GM12801 (cell line): ENCODE data around the gene PPIL6.

Experiments
- TF ChIP-seq, protein P1 (sequence below): IDR thresholded peaks from one replicate; pipeline ENCODE4 v1.5.1; 2011; ENCODE audit warnings: control low read depth; ENCODE audit not compliant: insufficient read length; ENCODE audit errors: extremely low read depth

The PPIL6 gene

DNA sequence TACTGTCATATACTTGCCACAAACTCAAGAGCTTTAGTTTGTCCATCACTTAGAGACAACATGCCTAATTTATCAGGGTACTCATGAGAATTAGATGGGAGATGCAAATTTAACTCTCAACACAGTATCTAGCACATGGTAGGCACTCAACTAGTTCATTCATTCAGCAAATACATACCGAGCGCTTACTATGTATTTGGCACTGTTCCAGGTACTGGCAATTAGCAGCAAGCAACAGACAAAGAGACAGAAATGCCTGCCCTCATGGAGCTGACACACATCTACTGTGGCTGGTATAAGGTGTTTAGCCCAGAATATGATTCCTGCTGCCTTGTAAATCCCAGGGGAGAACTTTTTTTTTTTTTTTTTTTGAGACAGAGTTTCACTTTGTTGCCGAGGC, 10.4 kb upstream of the PPIL6 start:
- TF ChIP-seq, protein P1, sequence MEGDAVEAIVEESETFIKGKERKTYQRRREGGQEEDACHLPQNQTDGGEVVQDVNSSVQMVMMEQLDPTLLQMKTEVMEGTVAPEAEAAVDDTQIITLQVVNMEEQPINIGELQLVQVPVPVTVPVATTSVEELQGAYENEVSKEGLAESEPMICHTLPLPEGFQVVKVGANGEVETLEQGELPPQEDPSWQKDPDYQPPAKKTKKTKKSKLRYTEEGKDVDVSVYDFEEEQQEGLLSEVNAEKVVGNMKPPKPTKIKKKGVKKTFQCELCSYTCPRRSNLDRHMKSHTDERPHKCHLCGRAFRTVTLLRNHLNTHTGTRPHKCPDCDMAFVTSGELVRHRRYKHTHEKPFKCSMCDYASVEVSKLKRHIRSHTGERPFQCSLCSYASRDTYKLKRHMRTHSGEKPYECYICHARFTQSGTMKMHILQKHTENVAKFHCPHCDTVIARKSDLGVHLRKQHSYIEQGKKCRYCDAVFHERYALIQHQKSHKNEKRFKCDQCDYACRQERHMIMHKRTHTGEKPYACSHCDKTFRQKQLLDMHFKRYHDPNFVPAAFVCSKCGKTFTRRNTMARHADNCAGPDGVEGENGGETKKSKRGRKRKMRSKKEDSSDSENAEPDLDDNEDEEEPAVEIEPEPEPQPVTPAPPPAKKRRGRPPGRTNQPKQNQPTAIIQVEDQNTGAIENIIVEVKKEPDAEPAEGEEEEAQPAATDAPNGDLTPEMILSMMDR: no peak

- TF ChIP-seq, protein P1: no peak
Observed at GRCh38 chr6:109449795-109450673, 9.6 kb upstream of the PPIL6 start.

DNA sequence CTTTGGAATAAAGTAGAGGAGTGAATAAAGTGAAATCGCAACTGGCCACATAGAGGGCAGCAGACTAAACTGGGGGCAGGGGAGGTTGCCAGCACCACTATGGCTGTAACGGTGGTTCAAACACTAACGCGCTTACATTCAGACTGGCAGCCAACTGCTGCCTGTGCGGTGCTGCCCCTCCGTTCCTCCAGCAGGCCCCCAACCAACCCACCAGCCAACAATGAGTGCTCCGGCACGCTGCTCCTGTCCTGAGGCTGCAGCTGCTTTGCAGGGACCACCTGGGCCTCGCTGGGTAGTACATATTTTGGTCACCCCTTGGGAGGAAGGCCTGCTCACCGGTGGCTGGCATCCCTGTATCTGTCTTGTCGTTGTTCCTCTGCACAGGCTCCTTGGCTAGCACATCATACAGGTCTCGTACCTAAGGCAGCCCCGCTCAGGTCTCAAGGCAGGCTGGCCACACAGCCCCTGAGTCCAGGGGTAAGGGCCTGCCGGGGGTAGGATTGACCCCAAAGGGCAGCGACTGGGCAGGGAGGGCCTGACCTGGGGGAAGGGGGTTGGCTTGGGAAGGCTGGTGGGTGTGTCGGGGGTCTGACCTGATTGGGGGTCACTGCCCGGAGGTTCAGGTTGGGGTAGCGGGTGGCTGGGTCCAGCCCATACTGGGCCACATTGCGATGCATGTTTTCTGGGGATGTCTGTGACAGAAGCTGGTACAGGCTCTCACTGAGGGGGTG, 8.8 kb upstream of the PPIL6 start:
- TF ChIP-seq, protein P1: no peak

DNA sequence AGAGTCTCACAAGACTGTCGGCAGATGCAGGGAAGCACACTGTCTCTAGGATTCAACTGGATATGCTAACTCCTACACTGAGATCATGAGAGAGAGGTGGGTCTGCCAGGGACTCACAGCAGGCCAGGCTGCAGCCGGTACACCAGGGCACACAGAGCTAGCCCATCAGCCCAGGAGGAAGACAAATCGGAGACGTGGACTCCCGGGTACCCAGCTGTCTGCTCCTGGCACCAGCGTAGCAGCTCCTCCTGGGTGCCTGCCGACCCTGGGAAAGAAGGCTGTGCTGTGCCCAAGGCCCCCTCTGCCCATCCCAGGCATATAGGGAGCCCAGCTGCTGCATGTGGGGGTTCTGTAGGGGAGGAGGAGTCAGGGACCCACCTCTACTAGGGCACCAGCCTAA, 8.2 kb upstream of the PPIL6 start:
- TF ChIP-seq, protein P1: no peak

DNA sequence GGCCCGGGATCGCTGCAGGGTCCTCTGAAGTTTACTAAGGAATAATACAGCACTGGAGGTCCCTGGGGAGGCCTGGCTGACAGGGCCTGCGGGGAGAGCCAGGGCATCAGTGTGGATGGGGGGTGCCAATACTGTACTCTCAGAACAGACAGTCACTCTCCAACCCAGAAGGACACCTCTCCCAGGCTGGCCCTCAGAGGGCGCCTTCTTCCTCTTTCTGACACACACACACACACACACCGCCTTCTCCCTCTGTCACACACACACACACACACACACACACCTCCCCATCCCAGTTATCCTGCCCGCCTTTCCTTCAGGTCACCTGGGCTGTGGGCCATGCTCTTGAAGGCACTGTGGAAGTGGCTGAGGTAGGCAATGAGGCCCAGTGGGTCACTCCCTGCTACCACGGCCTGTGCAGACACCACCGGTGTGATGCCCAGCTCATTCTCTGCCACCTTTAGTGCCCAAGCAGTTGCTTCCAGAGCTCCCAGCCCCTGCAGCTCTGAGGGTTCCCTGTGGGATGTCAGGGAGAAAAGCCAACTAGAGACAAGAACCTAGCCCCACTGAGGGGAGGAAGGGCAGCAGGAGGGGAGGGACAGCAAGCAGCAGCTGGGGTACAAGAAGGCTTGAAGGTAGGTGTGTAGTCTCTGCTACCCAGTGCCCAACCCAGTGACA, 7.6 kb upstream of the PPIL6 start:
- TF ChIP-seq, protein P1: no peak

DNA sequence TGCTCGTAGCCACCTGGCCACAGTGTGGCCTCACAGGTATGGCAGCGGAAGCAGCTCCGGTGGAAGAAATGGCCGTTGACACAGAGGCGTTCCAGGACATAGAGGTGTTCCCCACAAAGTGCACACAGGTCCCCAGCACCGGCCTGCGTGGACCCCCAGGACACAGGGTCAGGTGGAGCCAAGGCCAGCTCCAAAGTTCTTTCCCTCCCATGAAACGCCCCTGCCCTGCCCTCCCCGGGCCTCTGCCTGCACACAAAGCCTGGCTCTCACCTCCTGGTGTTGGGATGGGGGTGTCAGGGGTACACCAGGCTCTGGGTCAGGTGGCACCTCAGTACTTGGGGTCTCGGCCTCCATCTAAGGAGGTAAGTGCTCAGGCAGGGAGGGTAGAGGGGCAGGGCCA, 6.7 kb upstream of the PPIL6 start:
- TF ChIP-seq, protein P1: no peak

DNA sequence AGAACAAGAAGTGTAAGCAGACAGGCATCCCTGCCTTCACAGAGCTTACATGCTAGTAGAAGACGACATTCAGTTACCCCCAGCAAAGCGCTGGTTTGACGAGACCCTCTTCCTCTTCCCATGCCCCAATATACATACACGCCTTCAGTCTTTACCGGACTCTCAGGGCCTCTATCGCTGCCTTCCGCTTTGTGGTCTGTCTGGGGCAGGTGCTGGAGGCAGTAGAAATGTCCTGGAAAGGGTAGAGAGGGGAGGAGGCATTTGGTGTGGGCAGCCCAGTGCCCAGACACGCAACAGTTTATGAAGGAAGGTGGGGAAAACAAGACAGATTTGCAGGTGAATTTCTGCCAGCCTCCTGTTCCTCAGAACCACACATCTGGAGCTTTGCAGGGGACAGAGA, 6.1 kb upstream of the PPIL6 start:
- TF ChIP-seq, protein P1: no peak
